Measurements from ENCODE around the gene RFK.

Gene RFK

DNA sequence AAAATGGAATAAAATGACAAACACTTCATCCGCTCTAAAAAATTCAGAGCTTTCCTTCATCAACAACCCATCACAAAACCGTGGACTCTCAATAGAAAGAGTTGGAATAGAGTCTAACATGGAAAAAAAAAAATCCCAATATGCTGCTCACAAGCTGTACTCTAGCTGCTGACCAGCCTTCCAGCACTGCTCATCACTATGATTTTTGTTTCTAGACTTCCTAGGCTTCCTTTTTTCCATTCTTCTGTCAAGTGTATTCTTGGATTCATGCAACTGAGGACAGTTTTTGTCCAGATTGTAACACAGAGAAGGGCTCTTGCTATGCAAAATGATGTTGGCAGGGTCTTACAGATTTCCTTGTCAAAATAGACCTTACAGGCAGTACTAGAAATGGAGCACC lies 34.5 kb downstream of the RFK start:
- no peak for DNase-seq (ENCODE audit: low read depth)
- TF ChIP-seq, protein P1, sequence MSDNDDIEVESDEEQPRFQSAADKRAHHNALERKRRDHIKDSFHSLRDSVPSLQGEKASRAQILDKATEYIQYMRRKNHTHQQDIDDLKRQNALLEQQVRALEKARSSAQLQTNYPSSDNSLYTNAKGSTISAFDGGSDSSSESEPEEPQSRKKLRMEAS (IDR thresholded peaks at IDR 0.05; ENCODE audit: low read depth, low read length): no peak
- TF ChIP-seq MYC (IDR thresholded peaks at IDR 0.05; ENCODE audit: low read depth, low read length) (no peak), POLR2A (IDR thresholded peaks at IDR 0.05; ENCODE audit: extremely low read depth, insufficient read length) (no peak)
- TF ChIP-seq, protein P2, sequence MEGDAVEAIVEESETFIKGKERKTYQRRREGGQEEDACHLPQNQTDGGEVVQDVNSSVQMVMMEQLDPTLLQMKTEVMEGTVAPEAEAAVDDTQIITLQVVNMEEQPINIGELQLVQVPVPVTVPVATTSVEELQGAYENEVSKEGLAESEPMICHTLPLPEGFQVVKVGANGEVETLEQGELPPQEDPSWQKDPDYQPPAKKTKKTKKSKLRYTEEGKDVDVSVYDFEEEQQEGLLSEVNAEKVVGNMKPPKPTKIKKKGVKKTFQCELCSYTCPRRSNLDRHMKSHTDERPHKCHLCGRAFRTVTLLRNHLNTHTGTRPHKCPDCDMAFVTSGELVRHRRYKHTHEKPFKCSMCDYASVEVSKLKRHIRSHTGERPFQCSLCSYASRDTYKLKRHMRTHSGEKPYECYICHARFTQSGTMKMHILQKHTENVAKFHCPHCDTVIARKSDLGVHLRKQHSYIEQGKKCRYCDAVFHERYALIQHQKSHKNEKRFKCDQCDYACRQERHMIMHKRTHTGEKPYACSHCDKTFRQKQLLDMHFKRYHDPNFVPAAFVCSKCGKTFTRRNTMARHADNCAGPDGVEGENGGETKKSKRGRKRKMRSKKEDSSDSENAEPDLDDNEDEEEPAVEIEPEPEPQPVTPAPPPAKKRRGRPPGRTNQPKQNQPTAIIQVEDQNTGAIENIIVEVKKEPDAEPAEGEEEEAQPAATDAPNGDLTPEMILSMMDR (IDR thresholded peaks at IDR 0.05; ENCODE audit: low read depth, low read length): no peak

DNA sequence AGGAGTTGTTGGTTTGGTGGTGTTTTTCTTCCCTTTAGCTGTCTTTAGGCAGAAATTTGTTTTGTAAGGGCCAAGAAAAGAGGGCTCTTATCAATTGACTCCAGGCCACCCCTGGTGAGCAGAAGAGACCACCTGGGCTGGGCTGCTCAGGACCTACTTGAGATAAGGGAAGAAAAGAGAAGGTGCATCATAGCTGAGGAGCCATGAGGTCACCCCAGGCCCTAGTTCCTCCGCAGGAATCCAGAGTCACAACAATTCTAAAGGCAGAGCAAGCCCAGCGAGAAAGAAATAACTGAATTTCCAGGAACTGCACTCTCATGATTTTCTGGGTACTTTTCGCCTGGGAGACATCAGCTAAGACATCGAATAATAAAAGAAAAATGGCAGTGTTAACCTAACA lies 34.9 kb downstream of the RFK start:
- TF ChIP-seq POLR2A (IDR thresholded peaks at IDR 0.05; ENCODE audit: extremely low read depth, insufficient read length) (no peak), MYC (IDR thresholded peaks at IDR 0.05; ENCODE audit: low read depth, low read length) (no peak)
- TF ChIP-seq, protein P1 (IDR thresholded peaks at IDR 0.05; ENCODE audit: low read depth, low read length): no peak
- TF ChIP-seq, protein P2 (IDR thresholded peaks at IDR 0.05; ENCODE audit: low read depth, low read length): no peak
- no peak overlapping the region for H3K4me3 ChIP-seq (ENCODE audit: low read depth, low read length)
- no peak for DNase-seq (ENCODE audit: low read depth)

More for the DNA sequence above, 34.5 kb downstream of the RFK start:
- H3K4me3 ChIP-seq (ENCODE audit: low read depth, low read length): no peak overlapping the region

DNA sequence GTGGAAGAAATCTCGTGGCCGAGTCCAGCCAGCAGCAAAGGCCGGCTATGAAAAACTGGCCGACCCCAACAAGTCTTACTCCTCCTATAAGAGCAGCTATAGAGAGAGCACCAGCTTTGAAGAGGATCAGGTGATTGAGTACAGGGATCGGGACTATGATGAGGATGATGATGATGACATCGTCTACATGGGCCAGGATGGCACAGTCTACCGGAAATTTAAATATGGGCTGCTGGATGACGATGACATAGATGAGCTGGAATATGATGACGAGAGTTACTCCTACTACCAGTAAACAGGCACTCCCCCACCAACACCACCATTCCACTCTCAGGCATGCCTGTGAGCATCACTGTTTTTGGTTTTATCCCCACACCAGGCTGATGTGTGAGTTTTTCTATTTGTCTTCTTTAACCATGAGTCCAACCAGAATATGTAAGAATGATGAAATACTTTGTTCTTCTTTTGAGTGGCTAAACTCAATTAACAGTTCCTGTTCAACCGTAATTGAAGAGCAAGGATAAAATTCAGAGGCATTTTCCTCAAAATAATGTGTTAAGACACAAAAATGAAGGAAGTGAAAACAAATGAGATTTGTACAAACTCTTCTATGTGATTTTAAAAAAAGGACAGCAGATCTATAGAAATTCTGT lies 35.5 kb downstream of the RFK start:
- no peak for DNase-seq (ENCODE audit: low read depth)
- no peak overlapping the region for H3K4me3 ChIP-seq (ENCODE audit: low read depth, low read length)
- TF ChIP-seq, protein P2 (IDR thresholded peaks at IDR 0.05; ENCODE audit: low read depth, low read length): no peak
- TF ChIP-seq MYC (IDR thresholded peaks at IDR 0.05; ENCODE audit: low read depth, low read length) (no peak), POLR2A (IDR thresholded peaks at IDR 0.05; ENCODE audit: extremely low read depth, insufficient read length) (no peak)
- TF ChIP-seq, protein P1 (IDR thresholded peaks at IDR 0.05; ENCODE audit: low read depth, low read length): no peak

DNA sequence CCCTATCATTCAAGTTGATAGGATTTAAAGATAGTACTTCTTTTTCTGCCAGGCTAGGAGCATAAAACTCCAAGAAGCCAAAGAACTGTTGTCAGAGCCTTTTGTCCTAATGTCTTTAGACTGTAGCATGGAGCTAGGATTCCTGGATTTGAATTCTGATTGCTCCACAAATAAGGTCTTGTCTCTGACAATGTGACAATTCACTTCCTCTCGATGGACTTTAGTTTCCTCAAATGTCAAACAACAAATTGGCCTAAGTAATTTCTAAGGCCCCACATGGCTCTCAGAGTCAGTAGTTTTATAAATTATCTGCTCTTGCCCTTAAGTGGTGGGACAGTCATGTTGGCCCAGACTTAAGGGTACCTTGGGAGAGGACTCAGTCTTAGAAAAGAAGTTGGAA lies 36.7 kb downstream of the RFK start:
- DNase-seq (ENCODE audit: low read depth): no peak
- no peak overlapping the region for H3K4me3 ChIP-seq (ENCODE audit: low read depth, low read length)
- TF ChIP-seq, protein P1 (IDR thresholded peaks at IDR 0.05; ENCODE audit: low read depth, low read length): no peak

DNA sequence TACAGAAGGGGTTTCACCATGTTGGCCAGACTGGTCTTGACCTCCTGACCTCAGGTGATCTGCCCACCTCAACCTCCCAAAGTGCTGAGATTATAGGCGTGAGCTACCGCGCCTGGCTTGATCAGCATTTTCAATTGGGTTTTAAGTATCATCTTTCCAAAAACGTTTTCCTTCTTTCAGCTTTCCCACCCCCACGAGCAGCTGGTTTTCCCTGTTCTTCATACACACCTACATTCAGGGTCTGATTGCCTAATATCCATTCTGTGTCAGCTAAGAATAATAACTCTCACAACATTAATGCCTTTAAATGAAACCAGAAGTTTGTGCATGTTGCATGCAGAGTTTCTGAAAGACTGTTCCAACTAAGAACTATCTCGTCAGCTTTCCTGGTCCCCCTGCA lies 38.3 kb downstream of the RFK start:
- TF ChIP-seq, protein P2 (IDR thresholded peaks at IDR 0.05; ENCODE audit: low read depth, low read length): no peak
- TF ChIP-seq MYC (IDR thresholded peaks at IDR 0.05; ENCODE audit: low read depth, low read length) (no peak), POLR2A (IDR thresholded peaks at IDR 0.05; ENCODE audit: extremely low read depth, insufficient read length) (no peak)
- TF ChIP-seq, protein P1 (IDR thresholded peaks at IDR 0.05; ENCODE audit: low read depth, low read length): no peak
- H3K4me3 ChIP-seq (ENCODE audit: low read depth, low read length): no peak overlapping the region
- DNase-seq (ENCODE audit: low read depth): no peak

DNA sequence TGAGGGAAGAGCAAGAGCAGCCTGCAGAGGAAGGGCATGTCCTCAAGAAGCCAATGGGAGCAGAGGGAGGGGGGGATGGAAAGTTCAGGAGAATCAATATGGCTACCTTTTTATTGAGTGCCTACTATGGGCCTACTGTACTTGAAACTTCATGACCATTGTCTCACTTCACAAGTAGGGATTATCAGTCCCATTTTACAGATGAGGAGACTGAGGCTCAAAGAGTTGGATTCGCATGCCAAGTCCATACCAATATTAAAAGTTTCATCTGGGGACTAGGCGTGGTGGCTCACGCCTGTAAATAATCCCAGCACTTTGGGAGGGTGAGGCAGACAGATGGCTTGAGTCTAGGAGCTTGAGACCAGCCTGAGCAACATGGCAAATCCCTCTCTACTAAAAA lies 40.0 kb downstream of the RFK start:
- no peak overlapping the region for H3K4me3 ChIP-seq (ENCODE audit: low read depth, low read length)

More for the DNA sequence above, 40.0 kb downstream of the RFK start:
- TF ChIP-seq POLR2A (IDR thresholded peaks at IDR 0.05; ENCODE audit: extremely low read depth, insufficient read length) (no peak), MYC (IDR thresholded peaks at IDR 0.05; ENCODE audit: low read depth, low read length) (no peak)
- TF ChIP-seq, protein P1 (IDR thresholded peaks at IDR 0.05; ENCODE audit: low read depth, low read length): no peak
- TF ChIP-seq, protein P2 (IDR thresholded peaks at IDR 0.05; ENCODE audit: low read depth, low read length): no peak
- no peak for DNase-seq (ENCODE audit: low read depth)
